ENCODE measurements around the gene PCDH19.

DNA sequence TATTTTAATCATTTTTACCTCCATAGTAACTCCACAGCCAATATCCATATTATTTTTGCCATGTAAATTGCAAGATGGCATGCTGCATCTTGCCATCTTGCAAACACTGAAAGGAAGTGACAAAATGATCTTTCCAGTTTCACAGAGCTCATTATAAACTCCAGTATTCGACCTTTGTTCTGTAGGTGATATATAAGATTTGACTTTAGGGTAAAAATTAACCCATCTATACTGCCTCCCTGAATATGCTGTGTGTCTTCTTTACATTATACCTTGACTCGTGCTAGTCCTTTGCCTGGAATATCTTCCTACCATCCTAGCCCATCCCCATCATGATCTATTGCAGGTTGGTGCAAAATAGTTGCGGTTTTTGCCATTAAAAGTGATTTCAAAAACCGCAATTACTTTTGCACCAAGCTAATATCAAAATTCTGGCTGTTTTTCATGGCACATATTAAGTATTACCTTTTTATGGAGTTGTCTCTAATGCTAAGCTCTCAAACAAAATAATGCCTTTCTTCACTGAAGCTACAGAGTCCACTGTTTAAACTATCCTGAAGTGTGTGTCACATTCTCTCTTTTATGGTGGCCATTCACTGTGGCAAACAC, 161.1 kb downstream of the PCDH19 start:
- no peak for TF ChIP-seq TAF1 (IDR thresholded peaks at IDR 0.05; ENCODE audit: low read depth)
- TF ChIP-seq CTCF (IDR thresholded peaks at IDR 0.05; ENCODE audit: poor library complexity, severe bottlenecking) = no peak
- TF ChIP-seq POLR2AphosphoS5 (IDR thresholded peaks at IDR 0.05) = no peak
- no peak for TF ChIP-seq SMC3 (conservative IDR thresholded peaks at IDR 0.05; ENCODE audit: poor library complexity)

All from neural cell (in vitro differentiated cells).